HCT116 (cell line): ENCODE results near the gene TGM1. TPM values are rescaled to one million over a fixed set of nuclear protein-coding genes. Genes with fewer than 3 reads are reported as not detected.

Experiments used
- ATAC-seq: fragments of 200-7000 bp; cut with Tn5 transposase; 2 replicates; pipeline ENCODE4 v1.9.1; 2020; ENCODE audit warnings: mild to moderate bottlenecking, moderate library complexity
- BruUV-seq: library from RNA; stranded (reverse); fragments of 400-500 nt; replicated peaks from 2 replicates; lab custom pipeline; 2021; lab: Mats Ljungman, UMichigan
- CTCF ChIA-PET: fragments of 300-600 bp; sonication (Branson Sonifier 250); formaldehyde crosslinking; loops from one replicate; lab custom pipeline; 2021; ENCODE audit warnings: antibody characterized with exemption; lab: Charles Lee
- POLR2A ChIA-PET: fragments of 300-600, 350-600 bp; sonication (Branson Sonifier 250); formaldehyde crosslinking; loops from one replicate; lab custom pipeline; 2021; ENCODE audit warnings: antibody characterized with exemption; lab: Charles Lee
- RAD21 ChIA-PET, 2 experiments: fragments of 300-600 bp; sonication (Branson Sonifier 250); formaldehyde crosslinking; loops; one replicate each; lab custom pipeline; 2023; ENCODE audit warnings: low total read pairs in 2 of 2; ENCODE audit not compliant: uncharacterized antibody in 2 of 2, unreplicated experiment in 2 of 2, low non-redundant PET in 1 of 2; lab: Charles Lee
- DNase-seq: peaks from one replicate; pipeline ENCODE4 v3.0.0-alpha.2; 2010; ENCODE audit warnings: low read depth, low spot score
- H2AFZ ChIP-seq: fragments of 200-600 bp; shearing (Covaris generic), sonication (generic); 2 replicates; pipeline ENCODE4 v1.6.1; 2017; ENCODE audit warnings: low read depth, mixed run types, mixed read lengths, antibody characterized with exemption, low read length; ENCODE audit not compliant: poor library complexity, severe bottlenecking
- H3K27ac ChIP-seq: 2 replicates; pipeline ENCODE4 v1.5.1; 2012; ENCODE audit warnings: low read depth, low read length
- H3K27me3 ChIP-seq: fragments of 200-600 bp; sonication (generic); 2 replicates; pipeline ENCODE4 v1.6.1; 2016; ENCODE audit warnings: mixed run types, low read length, mixed read lengths; ENCODE audit not compliant: insufficient read depth
- H3K36me3 ChIP-seq, 2 experiments: fragments of 200-500 bp in 1 of 2; fragments of 200-600 bp in 1 of 2; sonication (Bioruptor generic) in 1 of 2; sonication (generic) in 1 of 2; 2 replicates each; pipeline versions ENCODE4 v1.5.1 to v1.6.1; 2014 to 2016; ENCODE audit warnings: low read length in 2 of 2, inconsistent platforms in 1 of 2, mixed read lengths in 1 of 2, mixed run types in 1 of 2; ENCODE audit not compliant: insufficient read depth in 2 of 2, control insufficient read depth in 1 of 2
- H3K4me1 ChIP-seq, 2 experiments: fragments of 200-600 bp in 1 of 2; sonication (generic) in 1 of 2; 2 replicates each; pipeline versions ENCODE4 v1.5.1 to v1.6.1; 2012 to 2017; ENCODE audit warnings: low read length in 2 of 2, inconsistent platforms in 1 of 2, mild to moderate bottlenecking in 1 of 2, mixed read lengths in 1 of 2, mixed run types in 1 of 2, moderate library complexity in 1 of 2; ENCODE audit not compliant: insufficient read depth in 2 of 2, control insufficient read depth in 1 of 2
- H3K4me2 ChIP-seq: fragments of 200-600 bp; sonication (generic); 2 replicates; pipeline ENCODE4 v1.6.1; 2017; ENCODE audit warnings: mixed run types, low read length, mixed read lengths
- H3K4me3 ChIP-seq, 2 experiments: fragments of 200-600 bp in 1 of 2; sonication (generic) in 1 of 2; replicated peaks in 1 of 2; 2 replicates each; pipeline ENCODE4 v1.5.1; 2011 to 2016; ENCODE audit warnings: low read length in 2 of 2, control low read depth in 1 of 2, low read depth in 1 of 2, mild to moderate bottlenecking in 1 of 2, mixed read lengths in 1 of 2, mixed run types in 1 of 2
- H3K79me2 ChIP-seq: fragments of 200-600 bp; sonication (generic); 2 replicates; pipeline ENCODE4 v1.6.1; 2017; ENCODE audit warnings: mild to moderate bottlenecking, mixed run types, low read length, moderate library complexity, mixed read lengths; ENCODE audit not compliant: insufficient read depth
- H3K9ac ChIP-seq: fragments of 200-600 bp; sonication (generic); 2 replicates; pipeline ENCODE4 v1.6.1; 2016; ENCODE audit warnings: low read length, mixed read lengths
- H3K9me2 ChIP-seq: fragments of 200-600 bp; sonication (generic), shearing (Covaris generic); 2 replicates; pipeline ENCODE4 v1.6.1; 2017; ENCODE audit warnings: mixed run types, mild to moderate bottlenecking, moderate library complexity; ENCODE audit not compliant: insufficient read depth
- H3K9me3 ChIP-seq, 2 experiments: fragments of 200-500 bp in 1 of 2; fragments of 200-600 bp in 1 of 2; sonication (Bioruptor generic) in 1 of 2; sonication (generic) in 1 of 2; 2 replicates each; pipeline ENCODE4 v1.6.1; 2014 to 2017; ENCODE audit warnings: low read length in 2 of 2, mixed read lengths in 2 of 2, inconsistent platforms in 1 of 2, low read depth in 1 of 2, mild to moderate bottlenecking in 1 of 2, mixed run types in 1 of 2, moderate library complexity in 1 of 2; ENCODE audit not compliant: control insufficient read depth in 1 of 2, insufficient read depth in 1 of 2
- H4K20me1 ChIP-seq: fragments of 200-600 bp; sonication (generic), shearing (Covaris generic); 2 replicates; pipeline ENCODE4 v1.6.1; 2017; ENCODE audit warnings: mixed run types, mild to moderate bottlenecking, moderate library complexity; ENCODE audit not compliant: insufficient read depth
- ATF3 ChIP-seq: IDR thresholded peaks from 2 replicates; pipeline ENCODE4 v1.6.1; 2012
- CBX3 ChIP-seq: IDR thresholded peaks from 2 replicates; pipeline ENCODE4 v1.6.1; 2012; ENCODE audit warnings: low read depth
- CEBPB ChIP-seq: IDR thresholded peaks from 2 replicates; pipeline ENCODE4 v1.6.1; 2012; ENCODE audit warnings: low read depth
- ELF1 ChIP-seq: IDR thresholded peaks from 2 replicates; pipeline ENCODE4 v1.6.1; 2012; ENCODE audit warnings: low read depth, borderline replicate concordance
- EZH2 ChIP-seq: fragments of 200-600 bp; sonication (generic); IDR thresholded peaks from 2 replicates; pipeline ENCODE4 v1.6.1; 2017; ENCODE audit warnings: antibody characterized with exemption, mixed run types
- EZH2phosphoT487 ChIP-seq: fragments of 200-600 bp; IDR thresholded peaks from 2 replicates; pipeline ENCODE4 v1.6.1; 2018; ENCODE audit warnings: antibody characterized with exemption, borderline replicate concordance
- FOSL1 ChIP-seq: IDR thresholded peaks from 2 replicates; pipeline ENCODE4 v1.6.1; 2012; ENCODE audit warnings: low read depth
- JUND ChIP-seq: IDR thresholded peaks from 2 replicates; pipeline ENCODE4 v1.6.1; 2012
- MAX ChIP-seq: IDR thresholded peaks from 2 replicates; pipeline ENCODE4 v1.6.1; 2012
- POLR2A ChIP-seq: IDR thresholded peaks from 2 replicates; pipeline ENCODE4 v1.7.0; 2011; ENCODE audit warnings: borderline replicate concordance; ENCODE audit not compliant: insufficient read depth, insufficient read length; ENCODE audit errors: extremely low read depth
- RAD21 ChIP-seq: IDR thresholded peaks from 2 replicates; pipeline ENCODE4 v1.6.1; 2012; ENCODE audit warnings: low read depth, mild to moderate bottlenecking
- SIN3A ChIP-seq: IDR thresholded peaks from 2 replicates; pipeline ENCODE4 v1.6.1; 2012; ENCODE audit warnings: low read depth
- SRF ChIP-seq: IDR thresholded peaks from 2 replicates; pipeline ENCODE4 v1.6.1; 2012; ENCODE audit warnings: low read depth
- TCF7L2 ChIP-seq: IDR thresholded peaks from 2 replicates; pipeline ENCODE4 v1.7.0; 2011; ENCODE audit warnings: borderline replicate concordance, inconsistent platforms; ENCODE audit not compliant: insufficient read depth, insufficient read length; ENCODE audit errors: extremely low read depth
- ZBTB33 ChIP-seq: IDR thresholded peaks from 2 replicates; pipeline ENCODE4 v1.6.1; 2011; ENCODE audit warnings: mild to moderate bottlenecking, low read length, moderate library complexity; ENCODE audit not compliant: insufficient replicate concordance; ENCODE audit errors: extremely low read depth
- ZNF274 ChIP-seq: fragments of 200-500 bp; sonication (Bioruptor generic); IDR thresholded peaks from 2 replicates; pipeline ENCODE4 v1.6.1; 2014; ENCODE audit warnings: mild to moderate bottlenecking, low read depth, low read length, inconsistent platforms
- intact Hi-C: fragments of 100-400 bp; cut with micrococcal nuclease; formaldehyde crosslinking; loops from 2 replicates; pipeline ENCODE4 v1.10.0; 2022
- total RNA-seq: library from RNA; stranded (reverse); gene quantifications from one replicate; pipeline ENCODE4 v1.2.1, GENCODE V29; 2021; ENCODE audit not compliant: unreplicated experiment

TGM1 gene
- total RNA-seq, 1 experiment from 2014 or later = 5.6 TPM

DNA sequence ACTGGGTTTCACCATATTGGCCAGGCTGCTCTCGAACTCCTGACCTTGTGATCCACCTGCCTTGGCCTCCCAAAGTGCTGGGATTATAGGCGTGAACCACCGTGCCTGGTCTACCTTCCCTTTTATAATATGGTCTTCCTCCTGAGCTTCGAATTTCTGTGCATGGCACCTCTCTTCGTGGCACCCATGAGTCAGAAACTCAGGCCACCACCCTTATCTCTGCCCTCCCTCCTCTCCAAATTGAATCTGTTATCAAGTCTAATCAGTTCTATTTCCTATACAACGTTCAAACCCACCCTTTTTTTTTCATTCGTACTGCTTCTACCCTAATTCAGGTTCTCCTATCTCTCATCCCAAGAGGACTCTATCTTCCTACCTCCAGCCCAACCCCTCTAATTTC lies 15.6 kb downstream of the TGM1 start:
- no TSS peak for BruUV-seq
- H3K4me1 ChIP-seq = peaks cover 7 to 20% of the 10 kb centered on the region in 2 experiments
- H3K79me2 ChIP-seq = no peaks in the 10 kb centered on the region
- H3K9ac ChIP-seq = no peak overlapping the region
- no peak overlapping the region for H3K27ac ChIP-seq
- DNase-seq (no peak), ATAC-seq (no peak)
- ChIA-PET RAD21 (no interaction called here), CTCF (interaction anchor here (1.0 kb wide), 2 partner anchors 32 to 50 kb away, joined by 3 read pairs; no protein-coding TSS in a partner anchor), POLR2A (interaction anchor here (0.8 kb wide), 1 partner anchor 24 kb away, joined by 5 read pairs; the partner anchor contains the start of gene RABGGTA)
- H3K9me3 ChIP-seq = no peaks in the 10 kb centered on the region
- H3K36me3 ChIP-seq = no peaks in the 10 kb centered on the region
- no peak for TF ChIP-seq CBX3
- TF ChIP-seq TCF7L2 = no peak
- no peak for TF ChIP-seq ELF1
- no peak for TF ChIP-seq SRF
- no peaks in the 10 kb centered on the region for H4K20me1 ChIP-seq
- H3K9me2 ChIP-seq = no peaks in the 10 kb centered on the region
- no peak overlapping the region for H2AFZ ChIP-seq
- H3K4me3 ChIP-seq = no peak overlapping the region
- intact Hi-C loops = no loop called here
- H3K27me3 ChIP-seq = no peaks in the 10 kb centered on the region
- H3K4me2 ChIP-seq = no peak overlapping the region

DNA sequence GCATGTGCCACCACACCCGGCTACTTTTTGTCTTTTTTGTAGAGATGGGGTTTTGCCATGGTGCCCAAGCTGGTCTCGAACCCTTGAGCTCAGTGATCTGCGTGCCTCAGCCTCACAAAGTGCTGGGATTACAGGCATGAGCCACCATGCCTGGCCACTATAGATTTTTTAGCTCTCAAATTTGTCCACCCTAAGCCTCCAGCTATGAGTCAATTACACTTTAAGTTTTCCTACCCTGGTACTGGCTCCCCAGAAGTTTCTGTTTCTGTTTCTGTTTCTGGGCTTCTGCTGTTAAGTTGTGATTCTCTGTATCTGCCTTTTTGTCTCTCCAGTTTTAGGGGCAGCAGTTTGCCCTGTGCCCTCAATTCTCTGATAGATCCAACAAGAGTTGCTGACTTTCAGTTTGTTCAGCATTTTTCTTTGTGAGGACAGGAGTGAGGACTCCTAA lies 16.2 kb downstream of the TGM1 start:
- Histone ChIP-seq H3K4me3 (no peak overlapping the region), H4K20me1 (no peaks in the 10 kb centered on the region), H3K27me3 (no peaks in the 10 kb centered on the region), H3K27ac (no peak overlapping the region), H3K4me2 (no peak overlapping the region), H3K9ac (no peak overlapping the region), H3K9me3 (no peaks in the 10 kb centered on the region), H3K36me3 (no peaks in the 10 kb centered on the region), H2AFZ (no peak overlapping the region), H3K79me2 (no peaks in the 10 kb centered on the region; the same call in 1 of the 2 replicates), H3K4me1 (peaks cover 7 to 23% of the 10 kb centered on the region in 2 experiments), H3K9me2 (no peaks in the 10 kb centered on the region)
- BruUV-seq = no TSS peak
- DNase-seq (no peak), ATAC-seq (no peak)
- ChIA-PET RAD21 (no interaction called here), CTCF (interaction anchor here (0.7 to 1.2 kb wide), 5 partner anchors 32 to 185 kb away, joined by 3 read pairs; no protein-coding TSS in a partner anchor), POLR2A (interaction anchor here (0.8 kb wide), 1 partner anchor 24 kb away, joined by 5 read pairs; the partner anchor contains the start of gene RABGGTA)
- intact Hi-C loops = no loop called here
- TF ChIP-seq ZBTB33 (no peak), EZH2phosphoT487 (no peak), EZH2 (no peak), CEBPB (no peak), POLR2A (no peak), ATF3 (no peak), ZNF274 (no peak), JUND (no peak), CBX3 (no peak), MAX (no peak), SIN3A (no peak), FOSL1 (no peak), ELF1 (no peak), RAD21 (no peak), SRF (no peak)
